AG08395 (cell line): ENCODE results near the gene SBNO1.
"Not testable (repeated sequence)": the region's sequence is repeated elsewhere in the genome, so short reads cannot be mapped to it uniquely, and the experiment has no call there.

Experiments used
- DNase-seq: peaks from one replicate; pipeline ENCODE4 v3.0.0; 2012; ENCODE audit warnings: mixed read lengths, low spot score

The SBNO1 gene

DNA sequence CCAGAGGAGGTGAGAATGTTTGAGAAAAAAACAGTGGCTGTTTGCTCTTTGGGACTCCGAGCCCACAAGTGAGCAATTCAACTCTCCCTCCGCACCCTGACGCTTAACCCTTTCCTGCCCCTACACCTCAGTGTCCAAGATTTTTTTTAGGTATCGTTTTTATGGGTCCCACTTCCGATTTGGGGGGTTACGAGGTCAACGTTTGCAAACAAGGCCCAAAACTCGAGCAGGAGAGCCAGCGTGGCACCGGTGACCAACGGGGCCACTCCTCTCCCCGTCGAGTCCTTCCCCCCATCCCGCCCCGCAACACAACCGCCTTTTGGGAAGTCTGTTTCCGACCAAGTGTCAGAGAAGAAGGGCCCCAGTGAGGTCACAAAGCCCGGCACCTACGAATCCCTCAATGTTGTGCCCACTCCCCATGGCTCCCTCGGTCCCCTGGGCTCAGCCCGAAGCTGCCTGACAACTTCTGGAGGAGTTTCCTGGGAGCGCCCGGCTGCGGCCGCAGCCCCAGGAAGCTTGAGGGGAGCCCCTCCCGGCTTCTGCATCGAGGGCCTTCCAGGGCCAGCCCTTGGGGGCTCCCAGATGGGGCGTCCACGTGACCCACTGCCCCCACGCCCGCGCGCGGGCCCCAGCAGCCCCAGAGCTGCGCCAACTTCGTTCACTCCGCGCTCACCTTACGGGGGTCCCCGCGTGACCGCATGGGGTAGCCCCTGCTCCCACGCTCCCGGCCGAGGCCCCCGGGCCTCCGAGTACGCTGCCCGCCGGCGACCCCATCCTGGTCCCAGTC lies 94.2 kb downstream of the SBNO1 start:
- peak; percentile 43 for DNase-seq

DNA sequence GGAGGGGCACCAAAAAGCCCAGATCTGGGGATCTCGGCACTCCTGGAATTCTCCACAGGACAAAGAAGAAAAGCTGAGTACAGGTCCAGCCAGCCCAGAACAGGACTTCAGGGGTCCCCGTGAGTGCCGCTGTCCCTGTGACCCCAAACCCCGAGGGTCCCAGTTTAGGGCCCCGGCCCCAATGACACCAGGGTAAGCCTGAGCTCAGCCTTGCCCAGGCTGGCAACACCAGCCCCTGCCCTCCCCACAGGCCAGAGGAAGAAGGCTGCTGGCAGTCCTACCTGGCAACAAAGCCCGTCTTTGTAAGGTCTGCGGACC lies 94.8 kb downstream of the SBNO1 start:
- no peak for DNase-seq

DNA sequence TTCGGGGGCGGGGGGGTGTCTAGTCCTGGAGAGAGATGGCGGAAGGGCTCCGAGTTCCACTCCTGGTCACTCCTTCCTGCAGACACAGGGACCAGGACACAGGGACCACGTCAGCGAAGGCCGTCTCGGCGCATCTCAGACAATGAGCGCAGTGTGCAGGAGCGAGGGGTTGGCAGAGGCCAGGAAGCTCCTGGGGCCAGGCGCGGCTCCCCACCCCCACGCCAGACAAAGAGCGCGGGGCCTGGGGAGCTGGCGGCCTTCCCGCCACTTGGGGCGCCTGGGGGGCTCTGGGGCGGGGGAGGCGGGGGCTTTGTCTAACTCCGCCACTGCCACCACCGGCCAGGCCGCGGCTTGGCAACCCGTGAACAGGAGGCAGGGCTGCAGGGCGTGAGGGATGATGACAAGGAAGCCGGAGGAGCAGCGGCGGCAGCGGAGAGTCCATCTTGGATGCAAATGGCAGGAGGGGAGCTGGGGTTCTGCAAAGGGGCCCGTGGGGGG lies 95.2 kb downstream of the SBNO1 start:
- DNase-seq: peak; percentile 77

DNA sequence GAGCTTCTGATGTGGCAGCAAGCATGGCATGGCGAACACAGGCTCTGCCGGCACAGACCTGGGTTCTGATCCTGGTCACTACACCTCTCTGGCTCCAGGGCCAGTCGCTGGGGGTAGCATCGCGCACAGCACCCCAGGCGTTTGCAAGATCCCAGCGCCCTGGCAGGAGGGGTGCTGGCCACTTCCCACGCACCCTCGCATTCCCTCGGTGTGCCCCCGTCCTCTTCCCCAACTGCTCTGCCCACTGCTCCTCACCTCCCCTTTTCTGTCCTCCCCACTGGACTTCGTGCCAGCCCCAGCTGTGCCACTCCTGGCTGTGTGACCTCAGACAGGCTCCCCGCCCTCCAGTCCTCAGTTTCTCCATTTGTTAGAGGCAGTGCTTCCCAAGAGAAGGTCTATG lies 95.8 kb downstream of the SBNO1 start:
- no peak for DNase-seq

DNA sequence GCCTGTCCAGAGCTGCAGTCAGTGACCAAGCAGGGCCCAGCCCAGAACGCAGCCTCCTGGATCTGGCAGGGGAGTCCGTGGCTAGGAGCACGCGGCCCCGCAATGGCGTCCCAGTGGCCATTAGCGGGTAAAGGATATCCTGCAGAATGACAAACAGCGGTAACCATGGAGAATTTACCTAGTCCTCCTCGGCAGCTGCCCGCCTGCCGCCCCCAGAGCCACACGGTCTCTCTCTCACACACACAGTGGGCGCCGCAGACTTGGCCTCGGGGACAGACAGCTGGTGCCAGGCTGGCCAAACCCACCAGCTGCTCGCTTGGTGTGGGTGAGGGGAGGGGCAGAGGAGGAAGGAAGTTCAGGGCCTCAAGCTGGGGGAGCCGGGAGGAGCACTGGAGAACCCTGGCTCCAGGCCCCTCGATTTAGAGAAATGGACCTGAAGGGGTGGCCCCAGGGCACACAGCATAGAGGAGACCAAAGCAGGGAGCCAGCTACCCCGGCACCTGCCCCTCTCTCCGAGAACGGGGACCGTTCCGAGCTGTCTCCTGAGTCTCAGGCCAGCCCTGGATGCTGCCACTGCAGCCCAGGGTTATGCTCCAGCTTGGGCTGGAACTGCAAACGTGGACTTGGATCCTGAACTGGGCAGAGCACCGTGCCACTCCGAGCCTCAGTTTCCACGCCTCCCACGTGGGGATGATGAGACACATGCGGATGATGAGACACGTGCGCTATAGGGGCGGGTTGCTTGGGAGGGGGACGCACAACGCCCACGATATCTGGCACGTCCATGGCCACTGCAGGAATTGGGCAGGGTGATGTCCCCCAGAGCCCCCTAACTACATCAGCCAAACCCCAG lies 96.4 kb downstream of the SBNO1 start:
- DNase-seq: no peak

DNA sequence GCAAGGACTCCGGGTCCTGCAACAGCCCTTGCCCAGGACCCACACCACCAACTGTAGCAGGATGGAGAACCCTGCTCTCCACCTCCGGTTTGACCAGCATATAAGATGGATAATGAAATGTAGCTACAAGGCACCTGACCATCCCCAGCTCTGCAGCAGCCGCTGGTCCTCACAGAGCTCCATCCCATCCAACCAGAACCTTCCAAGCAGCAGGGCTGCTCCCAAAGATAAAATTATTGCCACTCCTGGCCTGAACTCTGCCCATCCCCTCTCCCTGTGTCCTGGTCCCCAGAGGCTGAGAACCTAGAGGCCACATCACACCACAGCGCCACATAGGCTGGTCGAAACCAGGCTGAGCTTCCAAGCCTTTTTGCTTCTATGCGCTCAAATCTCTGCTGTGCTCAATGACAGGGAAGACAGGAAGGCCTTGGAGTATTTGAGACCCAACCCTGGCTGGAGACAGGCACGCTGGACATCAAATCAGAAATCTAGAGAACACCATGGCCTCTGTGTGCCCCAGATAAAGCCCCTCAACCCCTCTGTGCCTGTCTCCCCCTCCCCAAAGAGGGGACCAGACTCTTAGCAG lies 97.2 kb downstream of the SBNO1 start:
- DNase-seq: no peak

DNA sequence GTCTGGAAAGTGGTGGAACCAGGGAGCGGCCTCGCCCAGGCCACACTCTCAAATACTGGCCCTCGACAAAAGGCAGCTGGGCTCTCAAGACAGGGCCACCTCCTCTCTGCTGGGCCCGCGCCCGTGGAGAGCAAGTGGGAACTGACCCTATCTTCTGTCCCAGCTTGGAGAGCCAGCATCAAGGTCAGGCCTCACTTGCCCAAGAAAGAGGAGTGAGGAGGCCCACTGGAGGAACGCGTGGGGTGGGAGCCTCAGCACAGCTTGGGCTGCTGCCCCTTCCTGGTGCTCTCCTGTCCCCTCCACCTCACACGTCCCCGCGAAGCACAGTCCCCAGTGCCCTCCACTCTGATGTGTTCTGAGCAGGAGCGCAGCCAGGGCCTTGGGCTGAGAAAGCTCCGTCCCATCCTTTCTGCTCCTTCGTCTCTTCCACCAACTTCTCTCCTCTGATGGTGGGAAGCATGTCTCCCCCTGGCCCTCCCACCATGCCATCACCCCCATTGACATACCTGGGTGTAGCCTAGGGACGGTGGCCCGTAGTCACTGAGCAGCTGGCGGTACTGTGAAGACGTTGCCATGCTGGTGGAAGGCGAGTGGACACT lies 97.9 kb downstream of the SBNO1 start:
- DNase-seq: no peak

DNA sequence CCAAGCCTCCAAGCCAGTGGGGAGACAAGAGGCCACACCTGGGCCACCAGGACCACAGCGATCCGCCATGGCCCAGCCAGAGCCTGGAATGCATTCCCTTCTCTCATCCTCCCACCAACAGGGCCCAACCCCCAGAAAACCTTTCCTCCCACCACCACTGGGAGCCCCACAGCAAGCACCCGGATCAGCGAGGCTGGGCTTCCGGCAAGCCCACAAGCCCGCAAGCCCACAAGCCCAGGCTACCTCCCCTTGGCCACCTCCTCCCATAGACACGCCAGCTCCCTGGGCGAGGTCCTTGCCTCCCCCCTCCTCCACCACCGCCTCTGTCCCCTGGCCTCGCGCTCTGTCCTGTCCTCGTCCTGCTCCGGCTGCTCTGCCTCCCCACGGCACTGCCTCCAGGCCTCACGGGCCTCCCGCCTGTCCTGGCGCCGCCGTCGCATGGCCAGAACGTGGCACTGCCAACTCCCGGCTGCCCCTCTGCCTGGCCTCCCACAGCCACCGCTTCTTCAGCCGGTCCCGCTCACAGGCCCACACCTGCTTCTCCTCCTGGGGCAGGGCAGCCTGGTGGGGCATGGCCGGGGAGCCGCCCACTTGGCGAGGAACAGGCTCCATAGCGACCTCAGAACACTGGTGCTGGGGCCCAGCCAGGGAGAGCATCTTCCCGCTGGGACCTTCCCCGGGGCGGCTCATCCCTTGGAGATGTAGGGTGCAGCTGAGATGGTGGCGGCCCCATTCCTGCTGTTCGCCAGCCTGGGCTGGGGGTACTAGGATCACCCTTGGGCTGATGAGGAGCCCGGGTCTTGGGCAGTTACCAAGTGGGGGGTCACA lies 98.6 kb downstream of the SBNO1 start:
- no peak for DNase-seq

DNA sequence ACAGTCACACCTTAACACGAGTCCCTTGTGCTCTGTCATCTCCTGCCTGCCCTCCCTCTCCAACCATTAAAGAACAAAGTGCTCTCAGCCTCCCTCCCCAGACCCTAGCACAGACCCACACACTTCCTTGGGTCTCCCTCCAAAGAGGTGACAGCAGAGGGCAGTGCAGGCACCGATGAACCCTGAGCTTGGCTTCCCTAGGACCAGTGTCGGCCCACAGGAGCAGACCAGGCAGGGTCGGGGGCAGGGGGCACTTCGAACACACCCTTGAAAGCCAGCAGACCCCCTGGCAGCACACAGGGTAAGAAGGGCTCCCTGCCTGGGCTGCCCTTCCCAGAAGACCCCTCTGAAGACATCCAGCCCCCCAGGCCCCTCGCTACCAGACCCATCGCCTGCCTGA lies 100.0 kb downstream of the SBNO1 start:
- no peak for DNase-seq

DNA sequence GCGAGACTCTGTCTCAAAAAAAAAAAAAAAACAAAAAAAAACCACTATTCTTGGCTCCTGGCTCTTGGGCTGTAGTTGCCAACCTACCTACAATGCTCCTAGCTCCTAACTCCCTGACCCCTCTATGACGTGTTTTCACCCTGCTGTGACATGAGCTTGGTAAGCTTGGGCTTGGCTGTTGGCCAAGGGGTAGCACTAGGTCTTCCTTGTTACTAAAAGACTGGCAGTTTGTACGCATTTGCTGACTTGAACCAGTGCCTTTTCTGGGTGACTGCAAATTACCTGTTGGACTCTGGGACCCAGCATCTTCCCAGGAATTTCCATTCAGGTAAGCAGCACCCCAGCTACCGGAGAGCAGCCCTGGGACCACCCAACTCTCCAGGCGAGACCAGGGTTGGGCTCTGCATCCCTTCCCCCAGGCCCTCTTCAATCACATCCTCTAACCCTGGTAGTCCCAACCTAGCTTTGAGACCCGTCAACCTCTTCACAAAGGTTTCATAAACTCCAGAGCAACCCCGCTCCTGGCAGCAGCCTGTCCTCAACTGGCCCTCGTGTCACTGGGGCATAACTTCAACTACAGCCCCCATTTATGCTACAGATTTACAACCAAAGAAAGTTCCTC lies 101.3 kb downstream of the SBNO1 start:
- DNase-seq: no peak

DNA sequence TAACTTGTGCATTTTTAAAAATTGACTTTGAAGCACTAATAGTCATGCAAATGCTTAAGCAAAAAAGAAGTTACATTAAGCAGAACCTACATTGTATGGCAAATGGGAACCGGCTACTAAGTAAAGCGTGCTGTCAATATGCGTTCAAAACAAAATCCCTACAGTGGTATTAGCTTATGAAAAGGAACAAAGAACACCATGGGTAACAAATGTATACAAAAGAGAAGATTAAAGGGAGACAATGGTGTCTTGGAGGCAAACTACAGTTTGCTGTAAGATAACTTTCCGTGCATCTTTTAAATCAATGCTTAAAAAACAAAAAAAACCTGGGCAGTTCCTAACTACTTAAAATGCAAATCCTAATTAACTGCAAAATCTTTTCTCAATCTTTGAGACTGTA lies 103.5 kb downstream of the SBNO1 start:
- no peak for DNase-seq

DNA sequence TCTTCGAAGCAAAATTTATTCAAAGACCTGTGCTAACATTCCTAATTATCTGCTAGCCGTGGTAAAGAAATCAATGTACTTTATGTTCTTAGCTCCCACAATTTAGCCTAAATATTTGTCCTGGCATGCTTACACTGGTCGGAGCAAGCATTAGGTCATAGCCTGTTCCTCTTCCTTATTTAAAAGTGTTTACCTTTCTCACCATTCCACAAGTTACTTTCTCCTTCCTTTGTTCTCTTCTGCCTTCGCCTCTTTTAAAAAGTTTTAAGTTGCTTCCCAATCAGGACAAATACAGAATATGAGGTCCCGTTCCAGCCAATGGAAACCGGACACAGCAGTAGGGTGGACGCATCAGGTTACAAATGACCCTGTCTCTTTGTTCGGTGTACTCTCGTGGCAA lies 104.6 kb downstream of the SBNO1 start:
- no peak for DNase-seq

DNA sequence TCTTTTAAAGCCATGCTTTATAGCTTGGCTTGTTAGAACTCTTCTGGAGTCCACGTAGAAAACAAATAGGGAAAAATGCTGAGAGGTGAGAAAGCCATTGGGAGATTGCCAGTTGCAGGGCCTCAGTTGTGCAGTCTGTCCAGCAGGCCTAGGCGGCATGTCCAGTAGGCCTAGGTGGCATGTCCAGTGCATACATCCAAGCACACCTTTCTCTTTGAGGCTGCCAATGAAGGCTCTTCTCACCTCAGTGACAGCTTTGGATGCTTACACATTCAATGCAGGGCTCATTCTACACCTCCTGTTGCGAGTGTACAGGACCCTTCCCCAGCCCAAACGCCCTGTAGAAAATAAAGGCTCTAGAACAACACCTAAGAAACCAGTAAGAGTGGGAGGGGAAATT lies 106.1 kb downstream of the SBNO1 start:
- no peak for DNase-seq

DNA sequence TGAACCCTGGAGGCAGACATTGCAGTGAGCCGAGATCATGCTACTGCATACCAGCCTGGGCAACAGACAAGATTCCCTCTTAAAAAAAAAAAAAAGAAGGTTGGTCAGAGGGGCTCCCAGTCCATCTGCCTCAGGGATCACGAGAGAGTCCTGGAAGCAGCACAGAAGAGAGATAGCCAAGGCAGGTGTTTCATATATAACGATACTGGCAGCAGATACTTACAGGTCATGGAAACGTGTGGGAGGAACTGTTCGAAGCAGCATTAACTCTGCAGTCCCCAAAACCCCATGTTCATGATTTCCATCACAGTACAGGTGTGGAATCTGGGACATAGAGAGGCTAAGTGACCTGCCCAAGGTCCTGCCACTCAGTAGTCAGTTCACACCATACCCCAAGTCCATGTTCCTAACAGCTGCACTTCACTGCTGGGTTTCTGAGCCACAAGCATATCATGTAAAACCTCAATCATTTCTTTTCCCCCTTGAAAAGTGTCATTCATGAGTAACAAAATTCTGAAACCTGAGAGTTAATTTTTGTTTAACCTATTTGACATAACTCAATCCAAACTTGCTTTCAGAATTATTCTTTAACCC lies 109.7 kb downstream of the SBNO1 start:
- no peak for DNase-seq

DNA sequence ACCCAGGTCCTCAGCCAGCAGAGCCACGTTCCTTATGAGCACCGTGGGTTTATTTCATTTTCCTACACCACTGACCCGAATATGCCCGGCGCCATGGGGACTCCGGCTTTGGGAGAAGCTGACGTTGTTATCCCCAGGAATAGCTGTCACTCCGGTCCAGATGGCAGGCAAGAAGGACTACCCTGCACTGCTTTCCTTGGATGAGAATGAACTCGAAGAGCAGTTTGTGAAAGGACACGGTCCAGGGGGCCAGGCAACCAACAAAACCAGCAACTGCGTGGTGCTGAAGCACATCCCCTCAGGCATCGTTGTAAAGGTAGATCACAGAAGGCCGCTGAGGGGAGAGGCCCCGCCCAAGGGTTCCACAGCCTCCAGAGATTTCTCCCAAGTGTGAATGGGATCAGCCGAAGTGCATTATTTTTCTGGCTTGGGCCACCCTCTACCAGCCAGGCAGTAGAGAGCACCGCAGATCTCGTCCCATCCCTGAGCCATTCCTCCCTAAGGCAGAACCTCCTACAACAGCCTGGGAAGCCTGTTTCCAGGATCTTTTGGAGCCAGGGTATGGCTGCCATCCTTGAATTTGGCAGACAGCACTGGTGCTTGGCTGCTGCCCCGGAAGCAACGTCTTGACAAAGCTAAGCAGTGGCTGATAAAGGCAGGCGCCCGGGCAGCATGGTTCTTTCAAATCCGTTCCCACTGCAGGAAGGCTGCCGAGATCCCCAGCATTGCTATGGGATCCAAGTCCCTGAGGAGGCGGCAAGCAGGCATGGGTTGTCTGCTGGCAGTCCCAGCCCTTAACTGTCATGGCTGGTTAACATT lies 110.8 kb downstream of the SBNO1 start:
- no peak for DNase-seq

DNA sequence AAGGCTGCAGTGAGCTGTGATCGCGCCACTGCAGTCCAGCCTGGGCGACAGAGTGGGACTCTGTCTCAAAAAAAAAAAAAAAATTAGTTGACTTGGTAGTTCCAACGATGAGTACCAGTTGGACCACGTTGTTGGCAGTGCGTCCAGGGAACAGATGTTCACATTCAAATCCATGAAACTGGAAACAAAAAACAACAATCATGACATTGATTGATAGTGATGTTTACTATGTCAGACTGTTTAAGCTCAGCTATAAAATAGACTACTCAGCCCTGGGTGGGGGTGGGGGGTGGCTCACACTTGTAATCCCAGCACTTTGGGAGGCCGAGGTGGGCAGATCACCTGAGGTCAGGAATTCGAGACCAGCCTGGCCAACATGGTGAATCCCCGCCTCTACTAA lies 112.3 kb downstream of the SBNO1 start:
- not testable (repeated sequence) for DNase-seq

DNA sequence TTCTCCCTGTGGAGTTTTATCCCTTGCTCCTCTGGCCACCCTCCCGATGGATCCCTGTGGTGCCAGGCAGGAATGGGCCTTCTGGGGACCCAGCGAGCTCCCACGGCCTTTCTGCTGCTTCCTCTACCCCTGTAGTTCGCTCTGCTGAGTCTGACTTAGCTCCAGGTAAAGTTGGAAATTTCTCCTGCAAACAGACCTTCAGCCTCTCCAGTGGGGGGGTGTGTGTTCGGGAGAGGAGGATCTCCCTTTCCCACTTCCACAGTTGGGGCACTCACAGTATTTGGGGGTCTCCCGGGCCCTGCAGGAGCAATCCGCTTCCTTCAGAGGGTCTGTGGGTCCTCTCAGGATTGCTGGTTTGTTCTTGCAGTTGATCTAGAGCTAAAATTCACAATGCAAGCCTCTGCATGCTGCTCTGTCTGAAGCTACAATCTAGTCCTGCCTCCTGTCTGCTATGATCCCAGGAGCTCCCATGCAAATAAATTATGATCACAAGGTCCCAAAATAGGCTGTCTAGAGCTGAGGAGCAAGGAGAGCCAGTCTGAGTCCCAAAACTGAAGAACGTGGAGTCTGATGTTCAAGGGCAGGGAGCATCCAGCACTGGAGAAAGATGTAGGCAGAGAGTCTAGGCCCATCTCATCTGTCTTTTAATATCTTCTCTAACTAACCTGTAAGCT lies 113.1 kb downstream of the SBNO1 start:
- DNase-seq: no peak

DNA sequence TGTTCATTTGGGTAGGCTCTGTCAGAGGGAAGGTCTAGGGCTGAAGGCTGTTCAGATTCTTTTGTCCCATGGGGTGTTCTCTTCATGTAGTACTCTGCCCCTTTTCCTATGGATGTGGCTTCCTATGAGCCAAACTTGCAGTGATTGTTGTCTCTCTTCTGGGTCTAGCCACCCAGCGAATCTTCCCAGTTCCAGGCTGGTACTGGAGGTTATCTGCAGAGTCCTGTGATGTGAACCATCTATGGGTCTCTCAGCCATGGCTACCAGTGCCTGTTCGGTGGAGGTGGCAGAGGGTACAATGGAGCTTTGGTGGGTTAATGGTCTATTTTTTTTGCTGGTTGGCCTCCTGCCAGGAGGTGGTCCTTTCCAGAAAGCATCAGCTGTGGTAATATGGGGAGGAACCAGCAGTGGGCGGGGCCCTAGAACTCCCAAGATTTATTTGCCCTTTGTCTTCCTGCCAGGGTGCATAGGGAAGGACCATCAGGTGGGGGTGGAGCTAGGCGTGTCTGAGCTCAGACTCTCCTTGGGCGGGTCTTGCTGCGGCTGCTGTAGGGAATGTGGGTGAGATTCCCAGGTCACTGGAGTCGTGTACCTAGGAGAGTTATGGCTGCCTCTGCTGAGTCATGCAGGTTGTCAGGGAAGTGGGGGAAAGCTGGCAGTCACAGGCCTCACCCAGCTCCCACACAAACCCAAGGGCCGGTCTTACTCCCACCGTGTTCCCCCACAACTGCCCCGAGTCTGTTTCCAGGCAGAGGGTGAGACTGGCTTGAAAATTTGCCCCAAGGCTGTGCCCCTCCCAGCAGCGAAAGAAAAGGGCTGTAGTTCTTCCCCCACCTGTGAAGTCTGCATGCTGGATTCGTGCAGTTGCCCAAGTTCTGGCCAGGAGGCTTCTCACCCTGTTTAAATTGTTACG lies 113.9 kb downstream of the SBNO1 start:
- DNase-seq: no peak
